HG02678 (cell line): Measurements from ENCODE around the gene CORO6.

Source experiments
- ATAC-seq: cut with Tn5 transposase; IDR thresholded peaks from one replicate; pipeline ENCODE4 v1.9.1; 2021; ENCODE audit warnings: mild to moderate bottlenecking, moderate library complexity; ENCODE audit not compliant: unreplicated experiment

The CORO6 gene

GRCh38 chr17:29613856-29614255 lies 8.9 kb downstream of the CORO6 start:
- no peak for ATAC-seq

GRCh38 chr17:29613352-29613837 lies 9.3 kb downstream of the CORO6 start:
- no peak for ATAC-seq

DNA sequence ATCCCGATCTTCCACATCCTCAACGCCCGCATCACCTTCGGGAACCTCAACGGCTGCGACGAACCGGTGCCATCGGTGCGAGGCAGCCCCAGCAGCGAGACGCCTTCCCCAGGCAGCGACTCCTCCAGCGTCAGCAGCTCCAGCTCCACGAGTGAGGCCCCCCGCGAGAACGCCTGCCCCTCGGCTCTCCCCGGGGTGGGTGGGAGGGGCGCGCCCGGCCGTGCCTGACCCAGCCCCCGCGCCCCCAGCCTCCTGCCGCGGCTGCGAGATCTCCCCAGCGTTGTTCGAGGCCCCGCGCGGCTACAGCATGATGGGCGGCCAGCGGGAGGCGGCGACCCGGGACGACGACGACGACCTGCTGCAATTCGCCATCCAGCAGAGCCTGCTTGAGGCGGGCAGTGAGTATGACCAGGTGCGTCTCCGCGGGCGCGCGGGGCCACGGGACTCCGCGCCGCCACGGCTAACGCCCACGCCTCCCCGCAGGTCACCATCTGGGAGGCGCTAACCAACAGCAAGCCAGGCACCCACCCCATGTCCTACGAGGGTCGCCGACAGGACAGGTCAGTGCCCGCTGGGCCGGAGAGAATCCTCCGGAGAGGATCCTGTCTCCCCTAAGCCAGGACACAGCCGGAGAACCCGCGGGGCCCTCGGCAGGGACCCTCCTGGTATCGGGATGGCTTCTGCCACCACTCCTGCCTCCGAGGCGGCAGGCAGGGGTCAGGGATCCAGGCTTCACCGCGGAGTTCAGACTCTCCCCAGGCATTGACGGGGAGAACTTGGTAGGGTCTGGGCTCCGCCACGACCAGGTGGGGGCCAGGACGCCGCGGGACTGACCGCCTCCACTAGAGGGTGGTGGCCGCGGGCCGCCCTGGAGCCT lies 10.1 kb downstream of the CORO6 start:
- ATAC-seq, result no peak

GRCh38 chr17:29612094-29612403 lies 10.7 kb downstream of the CORO6 start:
- ATAC-seq, result no peak

DNA sequence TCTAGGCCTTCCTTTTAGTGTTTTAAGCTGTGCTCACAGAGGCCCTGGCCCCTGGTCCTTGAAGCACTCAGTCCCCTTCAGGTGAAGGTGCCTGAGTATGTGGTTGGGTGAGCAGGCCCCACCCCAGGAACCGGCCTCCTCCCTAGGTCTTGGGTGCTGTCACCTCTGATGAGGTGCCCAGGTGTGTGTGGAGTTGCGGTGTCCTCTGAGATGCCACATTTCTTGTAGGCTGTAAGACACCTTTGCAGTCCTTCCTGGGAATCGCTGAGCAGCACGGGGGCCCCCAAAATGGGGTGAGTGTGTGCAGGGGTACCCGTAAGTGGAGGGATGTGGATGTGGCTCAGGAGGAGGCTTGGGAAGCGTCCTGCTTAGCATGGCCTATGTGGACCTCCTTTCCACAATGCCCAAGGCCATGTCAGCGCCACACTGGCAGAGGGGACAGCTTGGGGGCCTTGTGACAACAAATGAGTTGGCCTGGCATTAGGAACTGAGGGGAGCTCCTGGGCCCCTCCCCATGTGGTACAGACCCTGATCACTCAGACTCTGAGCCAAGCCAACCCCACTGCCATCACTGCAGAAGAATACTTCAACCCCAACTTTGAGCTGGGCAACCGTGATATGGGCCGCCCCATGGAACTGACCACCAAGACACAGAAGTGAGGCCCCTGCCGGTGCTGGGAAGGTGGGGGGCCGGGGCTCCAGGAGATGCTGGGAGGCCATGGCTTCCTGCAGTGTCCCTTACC lies 11.2 kb downstream of the CORO6 start:
- ATAC-seq, result no peak

DNA sequence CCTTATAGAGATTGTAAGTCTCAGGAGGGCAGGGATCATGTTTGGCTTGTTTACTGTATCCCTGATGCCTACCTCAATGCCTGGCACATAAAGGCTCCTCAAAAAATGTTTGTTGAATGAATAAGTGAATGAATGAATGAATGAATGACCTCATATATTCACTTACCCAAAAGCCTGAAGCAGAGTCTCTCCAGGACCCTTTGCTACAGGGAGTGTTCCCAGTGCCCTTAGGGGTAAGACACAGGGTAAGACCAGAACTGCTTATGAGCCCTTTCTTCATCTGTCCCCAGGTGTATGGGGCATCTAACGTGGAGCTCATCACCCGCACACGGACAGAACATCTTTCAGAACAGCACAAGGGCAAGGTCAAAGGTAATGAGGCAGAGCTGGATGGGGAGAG lies 12.3 kb downstream of the CORO6 start:
- no peak for ATAC-seq

GRCh38 chr17:29608986-29609385 lies 13.7 kb downstream of the CORO6 start:
- ATAC-seq, result no peak

DNA sequence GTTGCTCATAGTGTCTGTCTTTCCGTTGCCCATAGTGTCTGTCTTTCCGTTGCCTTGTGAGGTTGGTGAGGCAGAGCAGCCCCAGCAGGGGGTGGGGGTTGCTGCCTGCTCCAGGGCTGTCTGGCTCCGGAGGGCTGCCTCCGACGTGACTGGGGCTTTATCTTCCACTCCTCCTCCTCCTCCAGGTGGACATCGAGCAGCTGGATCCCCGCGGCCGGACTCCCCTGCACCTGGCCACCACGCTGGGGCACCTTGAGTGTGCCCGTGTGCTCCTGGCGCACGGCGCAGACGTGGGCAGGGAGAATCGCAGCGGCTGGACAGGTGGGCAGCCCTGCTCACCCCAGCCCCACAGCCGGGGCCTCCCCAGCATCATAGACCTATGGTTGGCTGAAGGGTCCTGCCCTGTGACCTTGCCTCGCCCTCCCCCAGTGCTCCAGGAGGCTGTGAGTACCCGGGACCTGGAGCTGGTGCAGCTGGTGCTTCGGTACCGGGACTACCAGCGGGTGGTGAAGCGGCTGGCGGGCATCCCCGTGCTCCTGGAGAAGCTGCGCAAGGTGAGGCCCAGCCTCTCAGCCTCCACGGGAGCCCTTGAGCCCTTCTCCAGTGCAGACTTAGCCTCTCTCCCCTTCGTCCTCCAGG lies 15.0 kb downstream of the CORO6 start:
- no peak for ATAC-seq

GRCh38 chr17:29603109-29603674 lies 19.5 kb downstream of the CORO6 start:
- no peak for ATAC-seq

DNA sequence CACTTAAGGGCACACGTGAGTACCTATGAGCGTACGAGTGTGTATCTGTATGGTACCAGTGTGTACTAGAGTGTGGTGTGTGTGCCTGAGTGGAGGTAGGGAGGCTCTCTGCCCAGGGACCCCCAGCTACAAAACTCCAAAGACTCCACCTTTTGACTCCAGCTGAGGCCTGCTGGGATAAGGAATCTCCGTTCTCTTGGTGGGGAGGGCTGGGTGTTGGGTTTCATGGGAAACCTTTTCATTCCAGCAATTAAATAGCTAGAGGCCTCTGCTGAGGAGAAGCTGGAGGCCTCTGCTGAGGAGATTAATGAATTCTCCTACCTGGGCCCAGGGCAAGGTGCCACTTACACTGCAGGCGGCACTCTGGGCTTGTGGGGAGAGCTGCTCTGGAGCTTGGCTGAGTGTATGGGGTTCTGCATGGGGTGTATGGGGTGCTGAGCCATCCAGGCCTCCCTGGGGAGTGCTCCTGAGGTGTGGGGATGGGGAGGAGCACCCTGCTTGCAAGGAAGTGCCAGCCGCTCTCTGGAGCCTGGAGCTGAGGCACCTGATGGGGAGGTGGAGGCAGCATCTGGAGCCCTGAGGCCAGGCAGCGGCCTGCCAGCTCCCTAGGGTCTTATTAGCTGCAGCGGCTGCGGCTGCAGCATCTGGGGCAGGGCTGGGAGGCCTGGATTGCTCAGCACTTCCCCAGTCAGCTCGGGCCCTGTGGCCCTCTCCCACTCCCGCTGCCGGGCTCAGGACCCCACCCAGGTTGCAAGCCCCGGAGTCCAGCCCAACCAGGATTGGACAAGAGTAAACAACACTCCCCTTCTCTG lies 25.1 kb downstream of the CORO6 start:
- no peak for ATAC-seq

- no peak for ATAC-seq
Observed at GRCh38 chr17:29596811-29597210, 25.9 kb downstream of the CORO6 start.

DNA sequence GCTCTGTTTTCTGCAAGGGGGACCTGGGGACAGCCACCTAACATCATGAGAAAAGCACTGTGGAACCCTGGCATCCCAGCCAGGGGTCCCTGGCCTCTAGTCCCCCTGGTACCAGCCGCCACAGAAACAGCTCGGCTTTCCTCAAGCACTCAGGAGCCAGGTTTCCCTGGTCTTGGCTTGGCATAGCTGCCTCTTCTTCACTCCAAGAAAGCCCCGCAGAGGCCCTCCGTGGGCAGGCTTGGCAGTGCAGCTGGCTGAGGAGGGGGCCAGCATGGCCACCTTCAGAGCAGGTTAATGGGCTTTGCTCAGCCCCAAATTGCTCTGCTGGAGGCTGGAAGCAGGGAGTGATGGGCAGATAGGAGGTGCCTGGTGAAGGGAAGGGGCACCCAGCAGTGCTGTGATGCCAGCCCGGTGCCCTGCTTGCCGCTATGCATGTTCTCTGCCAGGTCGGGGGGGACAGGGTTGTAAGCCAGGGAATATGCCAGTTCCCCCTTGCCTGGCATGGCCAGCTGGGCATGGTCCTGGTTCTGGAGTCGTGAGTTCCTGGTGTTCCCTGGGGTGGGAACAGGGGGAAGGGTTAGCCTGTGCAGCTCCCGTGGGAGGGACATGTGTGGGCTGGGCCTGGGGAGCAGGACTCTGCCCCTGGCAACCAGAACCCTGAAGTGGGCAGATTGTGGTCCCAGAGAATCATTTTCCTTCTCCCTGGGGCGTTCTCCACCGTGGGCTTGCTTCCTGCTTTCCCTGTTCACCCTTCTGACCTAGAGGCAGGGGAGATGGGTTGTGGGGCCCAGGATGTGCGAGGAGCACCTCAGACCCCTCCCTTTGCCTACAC lies 26.6 kb downstream of the CORO6 start:
- ATAC-seq, result no peak

- ATAC-seq, result no peak
Observed at GRCh38 chr17:29595107-29595942, 27.4 kb downstream of the CORO6 start.

DNA sequence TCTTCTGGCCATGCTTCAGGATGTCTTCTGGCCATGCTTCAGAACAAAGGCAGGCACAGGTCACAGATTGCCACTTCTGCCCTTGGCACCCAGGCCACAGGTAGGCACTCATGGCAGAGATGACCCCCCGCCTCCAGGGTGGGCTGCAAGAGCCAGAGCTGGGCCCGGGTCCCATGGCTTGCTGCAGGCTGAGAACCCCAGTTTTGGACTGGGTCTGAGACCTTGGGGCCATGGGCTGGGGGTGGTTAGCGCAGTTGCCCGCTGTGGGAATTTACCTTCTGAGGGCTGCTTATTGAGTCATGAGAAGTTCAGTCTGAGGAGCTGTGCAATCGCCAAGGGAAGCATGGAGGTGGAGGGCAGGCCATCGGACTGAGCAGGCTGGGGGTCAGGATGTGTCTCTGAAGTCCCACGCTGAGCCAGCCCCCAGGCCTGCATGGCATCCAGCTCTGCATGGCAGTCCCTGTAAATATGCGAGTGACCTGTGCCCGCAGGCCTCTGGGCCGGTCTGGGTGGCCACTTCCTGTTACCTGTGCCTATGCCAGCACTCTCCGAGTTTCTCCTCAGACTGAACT lies 28.1 kb downstream of the CORO6 start:
- no peak for ATAC-seq

GRCh38 chr17:29593591-29594518 lies 28.9 kb downstream of the CORO6 start:
- no peak for ATAC-seq

GRCh38 chr17:29592850-29593551 lies 29.7 kb downstream of the CORO6 start, which contains the start of gene ANKRD13B:
Gene ANKRD13B, plus strand, starts transcription at chr17:29593132. Its CDS starts 490 bp downstream, at chr17:29593622.
- ATAC-seq, result no peak
